GM18505 (cell line): ENCODE results near the gene ST8SIA6.
"Not testable (repeated sequence)": the region's sequence is repeated elsewhere in the genome, so short reads cannot be mapped to it uniquely, and the experiment has no call there.

Experiments used
- ATAC-seq: cut with Tn5 transposase; IDR thresholded peaks from one replicate; pipeline ENCODE4 v1.9.1; 2021; ENCODE audit not compliant: unreplicated experiment
- POLR2A ChIP-seq: IDR thresholded peaks from 4 replicates; pipeline ENCODE4 v1.6.1; 2011; ENCODE audit warnings: borderline replicate concordance; ENCODE audit not compliant: insufficient read depth, insufficient read length; ENCODE audit errors: extremely low read depth

Gene ST8SIA6, protein sequence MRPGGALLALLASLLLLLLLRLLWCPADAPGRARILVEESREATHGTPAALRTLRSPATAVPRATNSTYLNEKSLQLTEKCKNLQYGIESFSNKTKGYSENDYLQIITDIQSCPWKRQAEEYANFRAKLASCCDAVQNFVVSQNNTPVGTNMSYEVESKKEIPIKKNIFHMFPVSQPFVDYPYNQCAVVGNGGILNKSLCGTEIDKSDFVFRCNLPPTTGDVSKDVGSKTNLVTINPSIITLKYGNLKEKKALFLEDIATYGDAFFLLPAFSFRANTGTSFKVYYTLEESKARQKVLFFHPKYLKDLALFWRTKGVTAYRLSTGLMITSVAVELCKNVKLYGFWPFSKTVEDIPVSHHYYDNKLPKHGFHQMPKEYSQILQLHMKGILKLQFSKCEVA

DNA sequence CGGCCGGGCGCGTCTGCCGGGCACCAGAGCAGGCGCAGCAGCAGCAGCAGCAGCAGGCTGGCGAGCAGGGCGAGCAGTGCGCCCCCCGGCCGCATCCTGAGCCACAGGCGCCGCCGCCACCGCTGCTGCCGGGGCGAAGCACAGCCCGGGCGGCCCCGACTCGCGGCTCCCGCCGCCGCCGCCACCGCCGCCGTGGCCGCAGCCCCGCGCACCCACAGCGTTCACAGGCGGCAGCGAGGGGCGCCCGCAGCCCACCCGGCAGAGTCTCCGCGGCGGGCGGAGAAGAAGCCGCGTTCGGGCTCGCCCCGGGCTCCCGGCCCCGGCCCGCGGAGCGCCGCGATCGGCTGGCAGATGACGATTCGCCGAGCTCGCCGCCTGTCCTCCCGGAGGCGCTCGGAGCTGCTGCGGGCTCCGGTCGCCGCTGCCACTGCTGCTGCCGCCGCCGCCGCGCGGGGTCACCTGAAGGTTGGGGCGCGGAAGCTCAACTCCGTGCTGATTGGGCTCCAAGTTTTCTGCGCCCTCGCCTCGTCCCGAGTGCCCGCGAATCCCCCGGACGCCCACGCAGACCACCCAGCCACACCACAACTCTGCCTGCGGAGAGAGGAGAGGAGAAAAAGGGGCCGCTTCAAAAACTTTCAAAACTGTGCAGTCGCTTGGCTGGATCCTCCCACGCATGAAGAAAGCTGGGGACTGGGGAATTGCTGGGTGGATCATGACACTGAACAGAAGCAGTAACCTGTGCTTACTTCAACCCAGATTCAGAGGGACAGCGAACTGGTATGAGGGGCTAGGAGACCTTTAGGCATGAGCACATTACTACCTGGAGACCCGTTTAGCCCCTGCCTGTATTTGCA lies at the start of gene ST8SIA6:
Gene ST8SIA6 (minus strand): TSS at position 435 of the 854 bp plus-strand sequence. CDS start 340 bp downstream, at position 95.
- no peak for TF ChIP-seq POLR2A
- peak; percentile 70 for ATAC-seq

DNA sequence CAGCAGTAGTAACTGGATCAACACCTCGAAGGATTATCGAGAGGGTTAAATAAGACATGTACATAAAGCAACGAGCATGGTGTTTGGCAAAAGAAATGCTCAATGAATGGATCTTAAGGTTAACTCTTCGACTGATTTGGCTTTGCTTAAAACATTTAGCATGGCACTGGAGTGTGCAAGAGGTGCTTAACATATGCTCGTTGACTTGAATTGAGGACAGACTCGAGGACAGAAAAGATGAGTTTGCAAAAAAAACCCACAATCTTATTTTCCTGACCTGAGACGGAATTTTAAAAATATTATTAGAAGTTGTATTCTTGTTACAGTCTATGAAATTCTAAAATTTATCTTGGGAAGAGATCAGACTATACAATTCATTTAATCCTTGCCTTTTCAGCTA lies 49.4 kb upstream of the ST8SIA6 start:
- no peak for ATAC-seq

GRCh38 chr10:17502814-17503213 lies 48.4 kb upstream of the ST8SIA6 start:
- no peak for TF ChIP-seq POLR2A
- ATAC-seq = no peak

More for the DNA sequence above, 49.4 kb upstream of the ST8SIA6 start:
- no peak for TF ChIP-seq POLR2A

- ATAC-seq = not testable (repeated sequence)
Observed at GRCh38 chr10:17499014-17499413, 44.6 kb upstream of the ST8SIA6 start.

DNA sequence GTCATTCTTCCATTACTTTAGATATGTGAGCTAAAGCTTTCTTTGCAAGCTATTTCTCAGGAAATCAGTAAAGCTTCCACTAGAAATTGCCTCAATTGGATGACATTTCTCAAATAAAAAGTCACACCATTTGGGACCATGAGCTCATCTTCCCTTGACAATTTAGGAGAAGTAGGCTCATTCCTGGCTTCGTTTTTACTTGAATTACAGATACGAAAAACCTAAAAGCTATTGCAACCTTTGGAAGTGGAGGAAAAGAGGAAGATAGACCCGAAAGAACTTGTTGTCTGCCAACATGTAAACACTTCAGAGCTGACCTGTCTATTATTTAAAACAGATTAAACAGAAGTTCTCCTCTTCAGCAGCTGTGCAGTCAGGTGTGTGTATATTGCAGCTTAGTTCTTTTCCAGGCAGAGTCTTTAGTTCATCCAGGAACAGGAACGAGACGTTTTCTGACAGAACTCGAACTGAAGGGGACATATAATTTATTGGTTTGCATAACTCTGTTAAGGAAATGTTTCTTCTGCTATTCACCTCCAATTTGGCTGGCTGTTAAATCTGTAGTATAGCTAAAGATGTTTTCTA lies 43.1 kb upstream of the ST8SIA6 start:
- no peak for TF ChIP-seq POLR2A
- ATAC-seq = no peak

GRCh38 chr10:17494626-17495260 lies 40.3 kb upstream of the ST8SIA6 start:
- TF ChIP-seq POLR2A = no peak
- no peak for ATAC-seq

DNA sequence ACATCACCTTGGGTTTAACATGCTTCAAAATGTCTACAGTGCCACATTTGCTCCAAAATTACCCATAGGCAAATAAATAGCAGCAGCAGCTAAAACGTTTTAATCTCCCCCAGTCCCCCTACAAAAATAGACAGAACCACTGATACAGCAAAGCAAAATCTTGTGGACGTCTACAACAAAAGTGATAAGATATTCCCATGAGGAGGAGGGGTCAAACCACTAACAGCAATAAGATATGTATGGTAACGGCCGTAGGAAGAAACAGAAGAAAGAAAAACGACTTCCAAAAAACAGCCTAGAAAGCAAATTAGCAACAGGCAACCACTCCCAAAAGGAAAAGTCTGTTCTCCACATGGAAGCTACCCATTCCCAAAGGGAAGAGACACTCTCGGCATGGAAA lies 34.5 kb upstream of the ST8SIA6 start:
- ATAC-seq = no peak
- TF ChIP-seq POLR2A = no peak

DNA sequence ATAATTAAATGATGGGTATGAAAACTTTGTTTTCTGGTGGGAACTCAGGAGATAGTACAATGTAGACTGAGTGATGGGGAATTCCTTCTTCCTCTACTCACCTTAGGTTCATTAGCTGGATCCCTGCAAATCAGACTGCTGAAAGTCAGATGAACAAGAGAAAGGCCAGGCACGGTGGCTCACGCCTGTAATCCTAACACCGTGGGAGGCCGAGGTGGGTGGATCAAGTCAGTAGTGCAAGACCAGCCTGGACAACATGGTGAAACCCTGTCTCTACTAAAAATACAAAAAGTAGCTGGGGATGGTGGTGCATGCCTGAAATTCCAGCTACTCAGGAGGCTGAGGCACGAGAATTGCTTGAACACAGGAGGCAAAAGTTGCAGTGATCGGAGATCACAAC lies 28.7 kb upstream of the ST8SIA6 start:
- no peak for ATAC-seq

DNA sequence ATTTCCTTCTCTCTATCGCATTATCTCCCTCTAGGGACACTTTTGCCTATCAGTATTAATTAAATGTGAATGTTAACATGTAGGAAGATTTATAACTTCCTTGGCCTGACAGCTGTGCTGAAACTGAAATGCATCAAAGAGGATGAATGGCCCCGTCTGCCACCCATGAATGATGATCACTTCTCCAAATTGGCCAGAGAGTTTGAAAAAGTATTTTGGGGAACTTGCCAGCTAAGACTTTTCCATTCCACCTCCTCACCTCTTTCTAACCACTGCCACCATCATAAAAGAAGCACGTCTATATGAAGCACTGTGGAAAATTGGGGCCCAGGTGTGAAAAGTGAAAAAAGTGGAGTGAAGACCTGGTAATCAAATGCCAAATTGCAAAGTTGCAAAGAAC lies 25.4 kb upstream of the ST8SIA6 start:
- TF ChIP-seq POLR2A = no peak
- no peak for ATAC-seq

More for the DNA sequence above, 28.7 kb upstream of the ST8SIA6 start:
- no peak for TF ChIP-seq POLR2A

GRCh38 chr10:17479015-17479615 lies 24.7 kb upstream of the ST8SIA6 start:
- no peak for ATAC-seq
- TF ChIP-seq POLR2A = no peak

DNA sequence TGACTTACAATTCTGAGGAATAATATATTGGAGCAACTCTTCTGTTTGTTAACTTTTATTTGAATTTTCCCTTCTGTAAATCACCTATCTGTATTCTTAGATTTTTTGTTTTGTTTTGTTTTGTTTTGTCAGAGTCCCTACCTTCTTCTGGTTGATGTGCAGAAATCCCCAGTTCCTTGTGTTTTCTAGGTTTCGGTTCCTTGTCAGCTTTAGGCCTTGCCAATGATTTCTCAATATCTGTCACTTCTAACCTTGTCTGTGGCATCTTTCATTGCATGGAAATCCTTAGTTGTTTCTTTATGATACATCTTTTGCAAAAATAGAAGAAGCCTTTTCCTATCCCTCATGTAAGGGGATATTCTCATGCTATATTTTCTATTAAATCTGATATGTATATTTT lies 21.7 kb upstream of the ST8SIA6 start:
- TF ChIP-seq POLR2A = no peak
- ATAC-seq = peak; percentile 75

- TF ChIP-seq POLR2A = no peak
- ATAC-seq = no peak
Observed at GRCh38 chr10:17475661-17476060, 21.3 kb upstream of the ST8SIA6 start.
